Fibroblast of lung (primary cell): ENCODE data around the gene NUDC. TPM values are rescaled to one million over a fixed set of nuclear protein-coding genes. Genes with fewer than 3 reads are reported as not detected.

Source experiments
- DNase-seq, 2 donors: peaks; one replicate each; pipeline versions ENCODE4 v3.0.0 to v3.0.0-alpha.2; 2010; ENCODE audit warnings: low read depth in 2 of 2
- H2AFZ ChIP-seq: 2 replicates; pipeline ENCODE4 v1.5.1; 2012; ENCODE audit warnings: low read length, control low read depth, inconsistent platforms
- H3K27ac ChIP-seq: 2 replicates; pipeline ENCODE4 v1.5.1; 2011; ENCODE audit warnings: low read length, control low read depth; ENCODE audit not compliant: insufficient read depth
- H3K27me3 ChIP-seq: 2 replicates; pipeline ENCODE4 v1.5.1; 2011; ENCODE audit warnings: mild to moderate bottlenecking, low read length; ENCODE audit not compliant: control insufficient read depth, insufficient read depth
- H3K36me3 ChIP-seq: 2 replicates; pipeline ENCODE4 v1.5.1; 2011; ENCODE audit warnings: low read length; ENCODE audit not compliant: control insufficient read depth, insufficient read depth
- H3K4me1 ChIP-seq: 2 replicates; pipeline ENCODE4 v1.5.1; 2011; ENCODE audit warnings: low read length; ENCODE audit not compliant: control insufficient read depth, insufficient read depth; ENCODE audit errors: extremely low read depth
- H3K4me2 ChIP-seq: 2 replicates; pipeline ENCODE4 v1.5.1; 2011; ENCODE audit warnings: low read length, control low read depth; ENCODE audit not compliant: insufficient read depth; ENCODE audit errors: extremely low read depth
- H3K4me3 ChIP-seq, 4 experiments: fragments of 200-600 bp in 1 of 4; sonication (generic) in 1 of 4; replicated peaks in 1 of 4; 2 replicates each; pipeline ENCODE4 v1.5.1; 2011 to 2016; ENCODE audit warnings: low read length in 4 of 4, low read depth in 3 of 4, mild to moderate bottlenecking in 3 of 4, control low read depth in 2 of 4, inconsistent platforms in 1 of 4, mixed read lengths in 1 of 4; ENCODE audit not compliant: insufficient read depth in 1 of 4; ENCODE audit errors: control extremely low read depth in 1 of 4
- H3K79me2 ChIP-seq: 2 replicates; pipeline ENCODE4 v1.5.1; 2012; ENCODE audit warnings: mild to moderate bottlenecking, low read length, inconsistent platforms; ENCODE audit not compliant: control insufficient read depth, insufficient read depth
- H3K9ac ChIP-seq: 2 replicates; pipeline ENCODE4 v1.5.1; 2011; ENCODE audit warnings: mild to moderate bottlenecking, low read length, control low read depth; ENCODE audit not compliant: insufficient read depth
- H3K9me3 ChIP-seq: 2 replicates; pipeline ENCODE4 v1.5.1; 2012; ENCODE audit warnings: low read depth, low read length; ENCODE audit not compliant: control insufficient read depth, insufficient read depth
- H4K20me1 ChIP-seq: 2 replicates; pipeline ENCODE4 v1.5.1; 2011; ENCODE audit warnings: low read length; ENCODE audit not compliant: control insufficient read depth, insufficient read depth; ENCODE audit errors: extremely low read depth
- CTCF ChIP-seq, 2 donors: IDR thresholded peaks in 1 of 2; conservative IDR thresholded peaks in 1 of 2; 1 replicate in 1 of 2; 2 replicates in 1 of 2; pipeline ENCODE4 v1.5.1; 2011 to 2012; ENCODE audit warnings: low read length in 2 of 2, control low read depth in 1 of 2, inconsistent platforms in 1 of 2, low read depth in 1 of 2, mild to moderate bottlenecking in 1 of 2
- EZH2 ChIP-seq: IDR thresholded peaks from 2 replicates; pipeline ENCODE4 v1.5.1; 2012; ENCODE audit warnings: low read length, control low read depth, mild to moderate bottlenecking; ENCODE audit errors: missing control alignments
- polyA plus RNA-seq, 2 donors: library from polyadenylated mRNA; depleted of rRNA in 1 of 2; stranded (reverse) in 1 of 2; unstranded in 1 of 2; fragments of >200 nt; gene quantifications; 2 replicates each; pipeline ENCODE4 v1.2.1, GENCODE V29; 2011 to 2012; ENCODE audit warnings: missing spikeins in 1 of 2
- total RNA-seq: library from RNA; depleted of rRNA; stranded (reverse); fragments of >200 nt; gene quantifications from 2 replicates; pipeline ENCODE4 v1.2.1, GENCODE V29; 2014

NUDC gene
- total and polyA plus RNA-seq, 2 donors (not counting 1 experiment from before 2014, with no cell fraction given): 21.5 to 41.5 TPM

- Histone ChIP-seq H3K4me3 (peak within 1 kb of the TSS; percentile 72 to 98 (median 90)), H3K4me1 (peaks cover 10% of the 10 kb centered on the region), H2AFZ (peak within 1 kb of the TSS; percentile 96), H3K4me2 (peak within 1 kb of the TSS; percentile 97), H3K27me3 (no peaks in the 10 kb centered on the region), H3K9me3 (no peaks in the 10 kb centered on the region), H4K20me1 (no peaks in the 10 kb centered on the region), H3K9ac (peak within 1 kb of the TSS; percentile 98), H3K79me2 (peaks cover 18% of the 10 kb centered on the region), H3K27ac (peak within 1 kb of the TSS; percentile 92), H3K36me3 (peaks cover 16% of the 10 kb centered on the region)
- TF ChIP-seq CTCF (conservative IDR thresholded peaks at IDR 0.05 in 1 of 2, IDR thresholded peaks at IDR 0.05 in 1 of 2; ENCODE audit: low read depth in 1 of 2, low read length in 2 of 2) (no peak), EZH2 (no peak)
- peak; percentile 76 to 78 for DNase-seq
Observed at GRCh38 chr1:26889551-26890466, 31.7 kb upstream of the NUDC start, which contains the start of gene GPN2. TSS of gene GPN2 (minus strand) at chr1:26890283. CDS start at chr1:26890096, 187 bp downstream.

- H4K20me1 ChIP-seq: no peaks in the 10 kb centered on the region
- H3K9ac ChIP-seq: peak overlapping the region; percentile 98
Observed at GRCh38 chr1:26890467-26890796, 31.1 kb upstream of the NUDC start.

More at GRCh38 chr1:26890467-26890796, 31.1 kb upstream of the NUDC start:
- DNase-seq: no peak
- Histone ChIP-seq H3K27ac (peak overlapping the region; percentile 92), H3K79me2 (peaks cover 18% of the 10 kb centered on the region), H3K36me3 (peaks cover 15% of the 10 kb centered on the region), H3K4me3 (peak overlapping the region; percentile 72 to 98 (median 90)), H2AFZ (peak overlapping the region; percentile 96), H3K9me3 (no peaks in the 10 kb centered on the region), H3K4me1 (peaks cover 10% of the 10 kb centered on the region), H3K4me2 (peak overlapping the region; percentile 97), H3K27me3 (no peaks in the 10 kb centered on the region)
- no peak for TF ChIP-seq CTCF (conservative IDR thresholded peaks at IDR 0.05 in 1 of 2, IDR thresholded peaks at IDR 0.05 in 1 of 2; ENCODE audit: low read depth in 1 of 2, low read length in 2 of 2)
